GM12891 (cell line): ENCODE data around the gene FER.

ENCODE experiments used
- POLR2A ChIP-seq: IDR thresholded peaks from 2 replicates; pipeline ENCODE4 v1.6.1; 2011; ENCODE audit warnings: low read depth, low read length, control low read depth
- POLR2AphosphoS5 ChIP-seq: IDR thresholded peaks from 2 replicates; pipeline ENCODE4 v1.6.1; 2011; ENCODE audit warnings: low read depth, low read length, control low read depth
- POU2F2 ChIP-seq: IDR thresholded peaks from 2 replicates; pipeline ENCODE4 v1.6.1; 2011; ENCODE audit warnings: low read depth, mild to moderate bottlenecking, control low read depth, low read length, moderate library complexity
- TAF1 ChIP-seq: IDR thresholded peaks from 2 replicates; pipeline ENCODE4 v1.6.1; 2011; ENCODE audit warnings: low read depth, low read length, control low read depth

GRCh38 chr5:109102096-109102690 lies 354.5 kb downstream of the FER start:
- TF ChIP-seq TAF1, result no peak
- no peak for TF ChIP-seq POLR2A
- TF ChIP-seq POLR2AphosphoS5, result no peak
- no peak for TF ChIP-seq POU2F2
